SK-N-SH treated with all-trans-retinoic acid at 6 μM for 48 hours (cell line): Measurements from ENCODE around the gene EDEM2.

Experiments used
- ATAC-seq: fragments of 200-7000 bp; cut with Tn5 transposase; 3 replicates; pipeline ENCODE4 v1.9.1; 2020; ENCODE audit warnings: mild to moderate bottlenecking, moderate library complexity
- ARNTL ChIP-seq: fragments of 450-650 bp; formaldehyde crosslinking; IDR thresholded peaks from 2 replicates; pipeline ENCODE4 v1.5.0; 2020; ENCODE audit warnings: low read depth, mild to moderate bottlenecking, moderate library complexity, borderline replicate concordance
- ESRRG ChIP-seq: fragments of 250-450 bp; sonication (Bioruptor Pico); IDR thresholded peaks from 2 replicates; pipeline ENCODE4 v1.6.1; 2021; ENCODE audit warnings: mild to moderate bottlenecking
- GLIS3 ChIP-seq: fragments of 250-450 bp; sonication (Bioruptor Pico); IDR thresholded peaks from 2 replicates; pipeline ENCODE4 v1.5.0; 2020; ENCODE audit warnings: mild to moderate bottlenecking, moderate library complexity
- ISL1 ChIP-seq: fragments of 250-450 bp; sonication (Bioruptor Pico); IDR thresholded peaks from 2 replicates; pipeline ENCODE4 v2.1.2; 2022; ENCODE audit warnings: mild to moderate bottlenecking, moderate library complexity
- PPARA ChIP-seq: fragments of 250-450 bp; sonication (Bioruptor Pico); IDR thresholded peaks from 2 replicates; pipeline ENCODE4 v1.5.0; 2020; ENCODE audit warnings: mild to moderate bottlenecking, borderline replicate concordance
- RARB ChIP-seq: fragments of 250-450 bp; sonication (Bioruptor Pico); IDR thresholded peaks from 2 replicates; pipeline ENCODE4 v1.8.0; 2021; ENCODE audit warnings: mild to moderate bottlenecking, moderate library complexity
- SNAI2 ChIP-seq: fragments of 250-450 bp; sonication (Bioruptor Pico); IDR thresholded peaks from 2 replicates; pipeline ENCODE4 v1.5.0; 2020; ENCODE audit warnings: mild to moderate bottlenecking, moderate library complexity
- TCF4 ChIP-seq: fragments of 250-450 bp; sonication (Bioruptor Pico); IDR thresholded peaks from 2 replicates; pipeline ENCODE4 v1.8.0; 2021; ENCODE audit warnings: mild to moderate bottlenecking, moderate library complexity, borderline replicate concordance
- ZC3H10 ChIP-seq: fragments of 250-450 bp; sonication (Bioruptor Pico); IDR thresholded peaks from 2 replicates; pipeline ENCODE4 v1.5.1; 2021; ENCODE audit warnings: mild to moderate bottlenecking, moderate library complexity
- ZNF565 ChIP-seq: fragments of 450-650 bp; formaldehyde crosslinking; conservative IDR thresholded peaks from 2 replicates; pipeline ENCODE4 v1.5.0; 2020; ENCODE audit warnings: low read depth, mild to moderate bottlenecking, moderate library complexity
- ZNF70 ChIP-seq: fragments of 450-650 bp; formaldehyde crosslinking; IDR thresholded peaks from 2 replicates; pipeline ENCODE4 v1.5.0; 2020; ENCODE audit warnings: mild to moderate bottlenecking, moderate library complexity
- ZNF8 ChIP-seq: fragments of 450-650 bp; formaldehyde crosslinking; IDR thresholded peaks from 2 replicates; pipeline ENCODE4 v1.5.0; 2020; ENCODE audit warnings: mild to moderate bottlenecking, moderate library complexity
- TF ChIP-seq, protein P1 (sequence below): fragments of 250-450 bp; sonication (Bioruptor Pico); IDR thresholded peaks from 2 replicates; pipeline ENCODE4 v1.8.0; 2020; ENCODE audit warnings: mild to moderate bottlenecking, moderate library complexity, borderline replicate concordance
- TF ChIP-seq, protein P2 (sequence below): fragments of 250-450 bp; sonication (Bioruptor Pico); IDR thresholded peaks from 2 replicates; pipeline ENCODE4 v1.5.0; 2020; ENCODE audit warnings: mild to moderate bottlenecking, moderate library complexity
- TF ChIP-seq, protein P3 (sequence below): fragments of 250-450 bp; sonication (Bioruptor Pico); IDR thresholded peaks from 2 replicates; pipeline ENCODE4 v1.8.0; 2021; ENCODE audit warnings: low read depth, mild to moderate bottlenecking, moderate library complexity, borderline replicate concordance
- TF ChIP-seq, protein P4 (sequence below): fragments of 250-450 bp; sonication (Bioruptor Pico); IDR thresholded peaks from 2 replicates; pipeline ENCODE4 v1.5.1; 2020; ENCODE audit warnings: low read depth, mild to moderate bottlenecking, moderate library complexity

The EDEM2 gene

DNA sequence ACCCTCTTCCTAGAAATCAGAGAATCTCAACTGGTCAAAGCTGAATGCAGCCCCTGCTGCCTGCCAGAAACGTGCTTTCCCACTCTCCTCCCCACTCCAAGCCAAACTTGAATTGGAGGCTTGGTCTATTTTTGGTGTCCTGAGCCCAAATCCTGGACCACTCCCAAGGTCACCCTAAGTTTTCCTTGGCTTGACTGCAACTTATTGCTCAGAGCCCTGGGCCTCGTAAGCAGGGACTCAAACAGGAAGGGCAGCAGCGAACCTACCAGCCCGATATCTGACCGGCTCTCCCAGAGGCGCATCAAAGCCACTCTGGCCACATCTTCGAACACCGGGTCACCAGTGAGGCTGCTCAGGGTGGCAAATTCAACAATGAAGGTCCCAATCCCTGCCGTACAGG lies 12.7 kb downstream of the EDEM2 start:
- no peak for ATAC-seq
- TF ChIP-seq RARB (CRISPR knock-in tag): no peak
- no peak for TF ChIP-seq ZNF70 (CRISPR knock-in tag)
- TF ChIP-seq ESRRG: no peak
- TF ChIP-seq, protein P1, sequence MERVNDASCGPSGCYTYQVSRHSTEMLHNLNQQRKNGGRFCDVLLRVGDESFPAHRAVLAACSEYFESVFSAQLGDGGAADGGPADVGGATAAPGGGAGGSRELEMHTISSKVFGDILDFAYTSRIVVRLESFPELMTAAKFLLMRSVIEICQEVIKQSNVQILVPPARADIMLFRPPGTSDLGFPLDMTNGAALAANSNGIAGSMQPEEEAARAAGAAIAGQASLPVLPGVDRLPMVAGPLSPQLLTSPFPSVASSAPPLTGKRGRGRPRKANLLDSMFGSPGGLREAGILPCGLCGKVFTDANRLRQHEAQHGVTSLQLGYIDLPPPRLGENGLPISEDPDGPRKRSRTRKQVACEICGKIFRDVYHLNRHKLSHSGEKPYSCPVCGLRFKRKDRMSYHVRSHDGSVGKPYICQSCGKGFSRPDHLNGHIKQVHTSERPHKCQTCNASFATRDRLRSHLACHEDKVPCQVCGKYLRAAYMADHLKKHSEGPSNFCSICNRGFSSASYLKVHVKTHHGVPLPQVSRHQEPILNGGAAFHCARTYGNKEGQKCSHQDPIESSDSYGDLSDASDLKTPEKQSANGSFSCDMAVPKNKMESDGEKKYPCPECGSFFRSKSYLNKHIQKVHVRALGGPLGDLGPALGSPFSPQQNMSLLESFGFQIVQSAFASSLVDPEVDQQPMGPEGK: no peak
- no peak for TF ChIP-seq ZNF565
- TF ChIP-seq, all 23 proteins: peak for 0

DNA sequence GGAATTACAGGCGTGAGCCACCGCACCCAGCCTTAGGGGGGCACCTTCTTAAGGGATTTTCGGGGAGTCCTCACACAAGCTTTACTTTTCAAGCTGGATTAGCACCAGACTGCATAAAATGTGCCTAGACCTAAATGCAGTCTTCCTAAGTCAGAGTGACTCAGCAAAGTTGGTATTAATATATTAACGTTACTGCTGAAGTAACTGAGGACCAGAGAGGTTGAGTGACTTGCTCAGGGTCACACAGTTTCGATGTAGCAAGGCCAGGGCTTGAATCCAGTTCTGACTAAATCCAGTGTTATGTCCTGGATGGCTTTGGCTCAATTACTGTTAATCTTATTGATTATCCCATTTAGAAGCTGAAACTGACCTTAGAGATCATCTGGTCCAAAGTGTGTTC lies 13.4 kb downstream of the EDEM2 start:
- no peak for TF ChIP-seq ZC3H10
- no peak for TF ChIP-seq PPARA
- TF ChIP-seq ZNF8: no peak
- TF ChIP-seq, protein P2, sequence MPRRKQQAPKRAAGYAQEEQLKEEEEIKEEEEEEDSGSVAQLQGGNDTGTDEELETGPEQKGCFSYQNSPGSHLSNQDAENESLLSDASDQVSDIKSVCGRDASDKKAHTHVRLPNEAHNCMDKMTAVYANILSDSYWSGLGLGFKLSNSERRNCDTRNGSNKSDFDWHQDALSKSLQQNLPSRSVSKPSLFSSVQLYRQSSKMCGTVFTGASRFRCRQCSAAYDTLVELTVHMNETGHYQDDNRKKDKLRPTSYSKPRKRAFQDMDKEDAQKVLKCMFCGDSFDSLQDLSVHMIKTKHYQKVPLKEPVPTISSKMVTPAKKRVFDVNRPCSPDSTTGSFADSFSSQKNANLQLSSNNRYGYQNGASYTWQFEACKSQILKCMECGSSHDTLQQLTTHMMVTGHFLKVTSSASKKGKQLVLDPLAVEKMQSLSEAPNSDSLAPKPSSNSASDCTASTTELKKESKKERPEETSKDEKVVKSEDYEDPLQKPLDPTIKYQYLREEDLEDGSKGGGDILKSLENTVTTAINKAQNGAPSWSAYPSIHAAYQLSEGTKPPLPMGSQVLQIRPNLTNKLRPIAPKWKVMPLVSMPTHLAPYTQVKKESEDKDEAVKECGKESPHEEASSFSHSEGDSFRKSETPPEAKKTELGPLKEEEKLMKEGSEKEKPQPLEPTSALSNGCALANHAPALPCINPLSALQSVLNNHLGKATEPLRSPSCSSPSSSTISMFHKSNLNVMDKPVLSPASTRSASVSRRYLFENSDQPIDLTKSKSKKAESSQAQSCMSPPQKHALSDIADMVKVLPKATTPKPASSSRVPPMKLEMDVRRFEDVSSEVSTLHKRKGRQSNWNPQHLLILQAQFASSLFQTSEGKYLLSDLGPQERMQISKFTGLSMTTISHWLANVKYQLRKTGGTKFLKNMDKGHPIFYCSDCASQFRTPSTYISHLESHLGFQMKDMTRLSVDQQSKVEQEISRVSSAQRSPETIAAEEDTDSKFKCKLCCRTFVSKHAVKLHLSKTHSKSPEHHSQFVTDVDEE (CRISPR knock-in tag): no peak
- TF ChIP-seq, protein P3, sequence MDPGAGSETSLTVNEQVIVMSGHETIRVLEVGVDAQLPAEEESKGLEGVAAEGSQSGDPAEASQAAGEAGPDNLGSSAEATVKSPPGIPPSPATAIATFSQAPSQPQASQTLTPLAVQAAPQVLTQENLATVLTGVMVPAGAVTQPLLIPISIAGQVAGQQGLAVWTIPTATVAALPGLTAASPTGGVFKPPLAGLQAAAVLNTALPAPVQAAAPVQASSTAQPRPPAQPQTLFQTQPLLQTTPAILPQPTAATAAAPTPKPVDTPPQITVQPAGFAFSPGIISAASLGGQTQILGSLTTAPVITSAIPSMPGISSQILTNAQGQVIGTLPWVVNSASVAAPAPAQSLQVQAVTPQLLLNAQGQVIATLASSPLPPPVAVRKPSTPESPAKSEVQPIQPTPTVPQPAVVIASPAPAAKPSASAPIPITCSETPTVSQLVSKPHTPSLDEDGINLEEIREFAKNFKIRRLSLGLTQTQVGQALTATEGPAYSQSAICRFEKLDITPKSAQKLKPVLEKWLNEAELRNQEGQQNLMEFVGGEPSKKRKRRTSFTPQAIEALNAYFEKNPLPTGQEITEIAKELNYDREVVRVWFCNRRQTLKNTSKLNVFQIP (CRISPR knock-in tag): no peak
- TF ChIP-seq GLIS3: no peak
- no peak for TF ChIP-seq ISL1 (CRISPR knock-in tag)
- TF ChIP-seq ZNF565: no peak
- no peak for TF ChIP-seq ARNTL (CRISPR knock-in tag)
- no peak for TF ChIP-seq SNAI2
- TF ChIP-seq, protein P4, sequence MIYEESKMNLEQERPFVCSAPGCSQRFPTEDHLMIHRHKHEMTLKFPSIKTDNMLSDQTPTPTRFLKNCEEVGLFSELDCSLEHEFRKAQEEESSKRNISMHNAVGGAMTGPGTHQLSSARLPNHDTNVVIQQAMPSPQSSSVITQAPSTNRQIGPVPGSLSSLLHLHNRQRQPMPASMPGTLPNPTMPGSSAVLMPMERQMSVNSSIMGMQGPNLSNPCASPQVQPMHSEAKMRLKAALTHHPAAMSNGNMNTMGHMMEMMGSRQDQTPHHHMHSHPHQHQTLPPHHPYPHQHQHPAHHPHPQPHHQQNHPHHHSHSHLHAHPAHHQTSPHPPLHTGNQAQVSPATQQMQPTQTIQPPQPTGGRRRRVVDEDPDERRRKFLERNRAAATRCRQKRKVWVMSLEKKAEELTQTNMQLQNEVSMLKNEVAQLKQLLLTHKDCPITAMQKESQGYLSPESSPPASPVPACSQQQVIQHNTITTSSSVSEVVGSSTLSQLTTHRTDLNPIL (CRISPR knock-in tag): no peak
- no peak for ATAC-seq

DNA sequence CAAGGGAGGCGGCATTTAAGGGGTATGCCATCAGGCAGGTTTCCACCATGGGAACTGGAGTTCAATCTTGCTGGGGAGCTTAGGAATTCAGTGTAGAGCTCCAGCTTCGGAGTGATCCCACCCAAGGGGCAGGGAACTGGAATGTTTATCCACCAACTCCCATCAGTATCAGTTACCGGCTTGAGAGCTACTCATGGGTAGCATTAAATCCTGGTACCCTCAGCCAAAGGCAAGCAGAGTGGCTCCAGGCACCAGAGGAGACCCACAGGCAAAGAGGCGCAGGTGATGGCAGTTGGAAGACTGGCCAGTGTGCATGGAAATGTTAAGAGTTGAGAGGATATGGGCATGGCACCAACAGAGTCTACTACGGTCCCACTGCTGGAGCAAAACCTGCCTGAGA lies 14.1 kb downstream of the EDEM2 start:
- ATAC-seq: no peak

DNA sequence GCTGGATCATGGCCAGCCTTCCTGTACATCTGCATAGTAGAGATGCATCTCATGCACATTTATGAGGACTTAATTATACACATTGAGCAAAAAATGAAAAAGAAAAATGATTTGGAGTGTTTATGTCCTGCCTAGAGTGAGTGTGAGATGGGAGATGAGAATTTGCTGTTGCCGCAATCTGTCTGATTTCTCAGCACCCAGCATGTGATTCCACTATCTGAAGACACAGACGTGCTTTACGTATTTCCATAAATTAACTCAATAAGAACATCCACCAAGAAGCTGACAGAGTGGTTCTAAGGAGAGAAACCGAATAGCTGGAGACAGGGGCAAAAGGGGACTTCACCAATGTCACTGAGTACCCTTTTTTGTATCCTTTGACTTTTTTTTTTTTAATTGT lies 15.2 kb downstream of the EDEM2 start:
- no peak for ATAC-seq
- no peak for TF ChIP-seq ZNF70 (CRISPR knock-in tag)
- TF ChIP-seq, protein P1: no peak
- TF ChIP-seq, protein P4 (CRISPR knock-in tag): no peak
- no peak for TF ChIP-seq TCF4 (CRISPR knock-in tag)

More for the DNA sequence above, 14.1 kb downstream of the EDEM2 start:
- TF ChIP-seq ZC3H10: no peak
- TF ChIP-seq, protein P2 (CRISPR knock-in tag): no peak
- no peak for TF ChIP-seq PPARA
- TF ChIP-seq TCF4 (CRISPR knock-in tag): no peak
- TF ChIP-seq, all 23 proteins: peak for 0
